ENCODE results near the gene UBA1.

Gene UBA1

GRCh38 chrX:47201345-47201944 lies 7.8 kb downstream of the UBA1 start:
- Histone ChIP-seq H3K79me2 (peaks cover 7% of the 10 kb centered on the region), H3K4me2 (ENCODE audit: low read length) (no peak overlapping the region), H3K27ac (no peak overlapping the region), H3K4me3 (ENCODE audit: low read depth, low read length) (no peak overlapping the region), H3K9me3 (ENCODE audit: control insufficient read depth, low read length) (no peaks in the 10 kb centered on the region), H3K4me1 (peaks cover 2% of the 10 kb centered on the region), H3K27me3 (ENCODE audit: control insufficient read depth, insufficient read depth, low read length) (no peaks in the 10 kb centered on the region), H2AFZ (no peak overlapping the region), H3K36me3 (ENCODE audit: control insufficient read depth, insufficient read depth, low read length) (no peaks in the 10 kb centered on the region), H3K9ac (no peak overlapping the region)
- no peak for TF ChIP-seq CTCF (IDR thresholded peaks at IDR 0.05)

GRCh38 chrX:47202316-47202715 lies 8.7 kb downstream of the UBA1 start:
- no peaks in the 10 kb centered on the region for H3K27me3 ChIP-seq (ENCODE audit: control insufficient read depth, insufficient read depth, low read length)
- peaks cover 2% of the 10 kb centered on the region for H3K4me1 ChIP-seq
- no peak overlapping the region for H3K9ac ChIP-seq
- no peak overlapping the region for H2AFZ ChIP-seq
- peaks cover 7% of the 10 kb centered on the region for H3K79me2 ChIP-seq
- no peak overlapping the region for H3K27ac ChIP-seq
- no peaks in the 10 kb centered on the region for H3K36me3 ChIP-seq (ENCODE audit: control insufficient read depth, insufficient read depth, low read length)
- H3K4me2 ChIP-seq (ENCODE audit: low read length): no peak overlapping the region
- no peaks in the 10 kb centered on the region for H3K9me3 ChIP-seq (ENCODE audit: control insufficient read depth, low read length)
- TF ChIP-seq CTCF (IDR thresholded peaks at IDR 0.05): no peak
- H3K4me3 ChIP-seq (ENCODE audit: low read depth, low read length): no peak overlapping the region

GRCh38 chrX:47202877-47203276 lies 9.2 kb downstream of the UBA1 start:
- Histone ChIP-seq H3K27ac (no peak overlapping the region), H3K4me1 (peaks cover 2% of the 10 kb centered on the region), H3K4me2 (ENCODE audit: low read length) (no peak overlapping the region), H3K4me3 (ENCODE audit: low read depth, low read length) (no peak overlapping the region), H3K9ac (no peak overlapping the region), H3K36me3 (ENCODE audit: control insufficient read depth, insufficient read depth, low read length) (no peaks in the 10 kb centered on the region), H3K9me3 (ENCODE audit: control insufficient read depth, low read length) (no peaks in the 10 kb centered on the region), H3K27me3 (ENCODE audit: control insufficient read depth, insufficient read depth, low read length) (no peaks in the 10 kb centered on the region), H2AFZ (no peak overlapping the region), H3K79me2 (peaks cover 7% of the 10 kb centered on the region)
- TF ChIP-seq CTCF (IDR thresholded peaks at IDR 0.05): no peak

- no peaks in the 10 kb centered on the region for H3K36me3 ChIP-seq (ENCODE audit: control insufficient read depth, insufficient read depth, low read length)
- no peak overlapping the region for H3K4me3 ChIP-seq (ENCODE audit: low read depth, low read length)
- no peaks in the 10 kb centered on the region for H3K9me3 ChIP-seq (ENCODE audit: control insufficient read depth, low read length)
- H3K9ac ChIP-seq: no peak overlapping the region
- no peak for TF ChIP-seq CTCF (IDR thresholded peaks at IDR 0.05)
- H3K27ac ChIP-seq: no peak overlapping the region
- H3K4me1 ChIP-seq: no peaks in the 10 kb centered on the region
- no peak overlapping the region for H3K4me2 ChIP-seq (ENCODE audit: low read length)
- H3K79me2 ChIP-seq: no peaks in the 10 kb centered on the region
- H2AFZ ChIP-seq: no peak overlapping the region
- H3K27me3 ChIP-seq (ENCODE audit: control insufficient read depth, insufficient read depth, low read length): no peaks in the 10 kb centered on the region
Measured at GRCh38 chrX:47204970-47205369, 11.3 kb downstream of the UBA1 start.

GRCh38 chrX:47206316-47206715 lies 12.7 kb downstream of the UBA1 start:
- Histone ChIP-seq H3K4me2 (ENCODE audit: low read length) (no peak overlapping the region), H3K36me3 (ENCODE audit: control insufficient read depth, insufficient read depth, low read length) (no peaks in the 10 kb centered on the region), H3K9ac (no peak overlapping the region), H3K27ac (no peak overlapping the region), H2AFZ (no peak overlapping the region), H3K9me3 (ENCODE audit: control insufficient read depth, low read length) (no peaks in the 10 kb centered on the region), H3K4me1 (no peaks in the 10 kb centered on the region), H3K27me3 (ENCODE audit: control insufficient read depth, insufficient read depth, low read length) (no peaks in the 10 kb centered on the region), H3K79me2 (no peaks in the 10 kb centered on the region), H3K4me3 (ENCODE audit: low read depth, low read length) (no peak overlapping the region)
- TF ChIP-seq CTCF (IDR thresholded peaks at IDR 0.05): no peak
